Measurements from ENCODE around the gene WIPI1. TPM values are rescaled to one million over a fixed set of nuclear protein-coding genes. Genes with fewer than 3 reads are reported as not detected.

Gene WIPI1
- polyA plus RNA-seq, 10 donors: 37.4 to 56.0 (median 46.9) TPM

DNA sequence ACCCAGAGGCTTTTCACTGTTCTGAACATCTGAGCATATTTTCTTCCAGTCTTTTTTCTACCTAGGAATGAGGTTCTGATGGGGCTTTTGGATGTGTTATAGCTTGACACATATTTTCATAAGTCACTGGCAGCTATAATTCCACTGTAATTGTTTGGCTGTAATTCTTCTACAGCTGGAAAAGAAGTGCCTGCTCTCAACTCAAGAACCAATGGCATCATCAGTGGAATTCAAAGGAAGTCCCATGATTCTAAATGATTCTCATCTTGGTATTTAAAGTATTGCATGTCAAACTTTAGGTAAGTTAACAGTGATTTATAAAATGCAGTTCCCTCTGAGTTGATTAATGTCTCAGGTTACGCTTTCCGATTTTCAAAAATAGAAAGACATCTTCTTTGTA lies 16.8 kb downstream of the WIPI1 start:
- DNase-seq: no peak

DNA sequence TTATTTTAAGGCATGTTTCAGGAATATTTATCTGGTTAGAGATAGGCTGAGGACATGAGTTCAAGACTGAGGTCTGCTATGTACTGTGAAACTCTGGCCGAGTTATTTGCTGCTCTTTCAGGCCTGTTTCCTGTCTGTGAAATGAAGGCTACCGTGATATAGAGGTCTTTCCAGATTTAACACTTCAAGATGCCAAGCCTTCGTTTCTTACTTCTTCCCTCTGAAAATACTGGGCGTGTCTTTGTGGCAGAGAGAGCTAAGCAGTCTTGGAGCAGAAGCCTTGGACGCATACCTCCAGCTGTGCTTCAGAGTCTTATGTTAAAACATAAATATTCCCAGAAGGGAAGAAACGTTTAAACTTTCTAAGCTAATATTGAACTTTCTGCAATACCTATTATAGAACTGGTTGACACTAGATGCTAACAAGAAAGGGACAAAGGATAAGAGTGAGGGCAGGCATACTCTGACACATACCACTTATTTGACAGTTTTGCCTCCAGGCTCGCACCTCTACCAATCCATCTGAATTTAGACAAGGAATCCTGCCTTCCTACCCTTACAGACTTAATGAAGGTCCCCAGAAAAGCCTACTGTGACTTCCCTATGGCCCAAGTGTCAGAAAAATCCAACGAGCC lies 17.5 kb downstream of the WIPI1 start:
- no peak for DNase-seq

DNA sequence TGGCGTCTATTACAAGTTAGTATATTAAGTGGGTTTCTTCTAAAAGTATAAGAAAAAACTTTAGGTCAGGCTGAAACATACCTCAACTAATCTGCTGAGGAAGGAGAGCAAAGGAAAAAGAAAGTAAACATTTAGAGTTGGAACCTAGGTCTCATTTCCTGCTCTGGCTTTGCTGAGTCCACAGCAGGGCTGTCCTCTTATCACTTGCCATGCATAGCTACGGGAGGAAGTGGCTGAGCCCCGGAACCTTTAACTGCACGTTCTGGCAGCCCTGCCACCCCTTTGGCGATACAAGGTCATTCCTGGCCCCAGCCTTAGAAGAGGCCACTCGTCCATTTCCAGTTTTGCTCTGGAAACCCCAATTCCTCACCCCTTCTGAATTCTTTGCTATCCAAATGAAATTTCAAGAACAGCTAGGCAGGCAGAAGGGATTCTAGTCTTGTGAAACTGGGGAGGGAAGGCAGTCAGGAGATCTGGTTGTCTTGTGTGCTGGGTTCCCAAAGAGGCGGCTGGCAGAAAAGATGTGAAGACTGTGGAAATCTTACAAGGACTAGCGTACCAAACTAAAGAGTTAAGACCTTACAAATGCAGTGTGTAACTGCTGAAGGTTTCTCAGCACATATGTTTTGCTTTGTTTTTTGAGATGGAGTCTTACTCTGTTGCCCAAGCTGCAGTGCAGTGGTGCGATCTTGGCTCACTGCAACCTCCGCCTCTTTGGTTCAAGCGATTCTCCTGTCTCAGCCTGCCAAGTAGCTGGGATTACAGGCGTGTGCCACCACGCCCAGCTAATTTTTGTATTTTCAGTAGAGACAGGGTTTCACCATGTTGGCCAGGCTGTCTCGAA lies 19.1 kb downstream of the WIPI1 start:
- peak in 1 of 3 donors; percentile 40 for DNase-seq

DNA sequence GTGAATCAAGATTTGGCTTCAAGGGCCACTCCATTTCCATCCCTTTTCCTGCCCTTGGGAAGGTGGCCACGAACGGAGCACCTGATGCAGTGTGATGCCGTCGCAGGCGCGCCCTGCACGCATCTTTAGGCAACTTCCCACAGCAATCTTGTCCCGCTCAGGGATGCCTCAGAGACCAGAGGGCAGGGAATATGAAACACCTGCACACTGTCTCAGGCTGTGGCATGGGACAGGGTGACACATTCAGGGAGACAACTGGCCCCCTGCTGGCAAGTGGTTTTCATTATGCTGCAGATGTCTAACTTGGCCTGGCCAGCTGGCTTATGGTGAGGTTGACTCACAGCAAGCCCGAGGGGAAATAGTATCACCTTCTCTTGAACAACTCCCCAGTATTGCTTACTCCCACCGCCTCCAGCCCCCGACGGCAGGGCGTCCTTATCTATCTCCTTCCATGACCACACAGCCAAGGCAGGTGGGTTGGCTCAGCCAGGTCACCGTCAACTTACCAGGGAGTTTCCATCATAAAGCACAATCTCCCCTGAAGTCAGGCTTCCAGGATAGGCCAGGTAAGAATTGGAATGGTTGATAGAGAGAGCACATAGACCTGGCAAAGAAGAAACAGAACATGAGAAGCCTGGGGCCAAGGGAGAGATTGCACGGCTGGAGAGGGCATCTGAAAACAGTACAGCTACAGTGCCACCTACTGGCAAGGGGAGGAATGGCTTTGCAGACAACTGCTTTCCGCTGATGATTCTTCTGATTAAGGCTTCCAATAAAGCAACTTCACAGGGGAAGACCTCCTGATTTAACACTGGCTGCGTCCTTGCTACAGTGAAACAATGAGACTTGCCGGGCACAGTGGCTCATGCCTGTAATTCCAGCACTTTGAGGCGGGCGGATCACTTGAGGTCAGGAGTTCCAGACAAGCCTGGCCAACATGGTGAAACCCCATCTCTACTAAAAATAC lies 21.1 kb downstream of the WIPI1 start:
- peak; percentile 62 to 82 (median 70) for DNase-seq

DNA sequence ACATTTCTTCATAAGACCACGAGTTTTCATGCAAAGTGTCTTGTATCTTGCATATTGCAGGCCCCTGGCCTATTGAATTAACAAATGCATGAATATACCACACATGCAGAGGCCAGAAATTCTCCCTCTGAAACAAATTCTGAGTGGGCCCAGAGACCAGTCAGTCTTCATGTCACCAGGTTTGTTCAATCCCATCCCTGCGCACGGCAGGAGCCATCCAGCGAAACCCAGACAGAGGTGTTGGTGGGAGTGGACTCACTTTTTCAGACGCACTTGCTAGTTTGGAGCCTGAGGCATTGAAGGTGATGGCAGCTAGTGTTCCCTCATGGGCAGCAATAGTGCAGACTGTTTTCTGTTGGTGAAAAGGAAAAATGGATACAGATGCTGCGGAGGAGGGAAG lies 21.9 kb downstream of the WIPI1 start:
- no peak for DNase-seq

DNA sequence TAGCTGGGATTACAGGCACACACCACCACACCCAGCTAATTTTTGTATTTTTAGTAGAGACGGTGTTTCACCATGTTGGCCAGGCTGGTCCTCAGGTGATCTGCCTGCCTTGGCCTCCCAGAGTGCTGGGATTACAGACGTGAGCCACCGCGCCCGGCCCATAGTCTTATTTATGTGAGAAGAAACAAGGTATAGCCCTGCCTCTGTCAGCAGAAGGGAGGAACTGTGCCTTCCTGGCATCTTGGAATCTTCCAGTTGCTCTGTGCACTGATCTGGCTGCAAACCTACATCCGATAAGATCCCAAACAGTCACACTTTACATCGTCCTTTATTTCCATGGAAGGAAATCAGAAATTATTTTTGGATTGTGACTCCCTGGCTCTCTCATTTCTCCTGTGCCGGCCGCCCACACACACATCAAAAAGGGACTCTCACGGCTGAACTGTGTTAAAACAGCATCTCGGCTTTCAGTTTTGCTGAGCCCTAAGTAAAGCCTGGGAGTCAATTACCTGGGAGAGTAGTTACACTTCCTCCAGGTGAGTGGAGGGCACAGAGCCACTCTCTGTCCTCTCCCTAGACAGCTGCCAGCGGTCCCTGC lies 23.3 kb downstream of the WIPI1 start:
- no peak for DNase-seq

DNA sequence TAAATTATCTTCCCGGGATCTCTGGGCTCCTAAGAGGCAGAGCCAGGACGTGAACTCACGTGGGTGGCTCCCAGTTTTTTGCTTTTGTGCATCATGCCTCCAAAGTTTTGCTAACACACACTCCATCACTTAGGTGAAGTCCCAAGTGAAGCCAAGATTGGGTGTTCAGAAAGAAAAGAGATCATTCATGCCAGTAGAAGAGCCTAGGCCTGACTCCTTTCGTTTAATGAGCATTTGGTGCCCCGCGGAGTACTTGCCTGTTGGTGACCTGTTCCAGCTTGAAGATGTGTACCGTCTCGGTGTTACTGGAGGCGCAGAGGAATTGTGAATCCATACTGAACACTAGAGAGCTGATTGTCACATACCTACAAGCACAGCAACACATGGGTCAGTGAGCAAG lies 24.1 kb downstream of the WIPI1 start:
- no peak for DNase-seq

DNA sequence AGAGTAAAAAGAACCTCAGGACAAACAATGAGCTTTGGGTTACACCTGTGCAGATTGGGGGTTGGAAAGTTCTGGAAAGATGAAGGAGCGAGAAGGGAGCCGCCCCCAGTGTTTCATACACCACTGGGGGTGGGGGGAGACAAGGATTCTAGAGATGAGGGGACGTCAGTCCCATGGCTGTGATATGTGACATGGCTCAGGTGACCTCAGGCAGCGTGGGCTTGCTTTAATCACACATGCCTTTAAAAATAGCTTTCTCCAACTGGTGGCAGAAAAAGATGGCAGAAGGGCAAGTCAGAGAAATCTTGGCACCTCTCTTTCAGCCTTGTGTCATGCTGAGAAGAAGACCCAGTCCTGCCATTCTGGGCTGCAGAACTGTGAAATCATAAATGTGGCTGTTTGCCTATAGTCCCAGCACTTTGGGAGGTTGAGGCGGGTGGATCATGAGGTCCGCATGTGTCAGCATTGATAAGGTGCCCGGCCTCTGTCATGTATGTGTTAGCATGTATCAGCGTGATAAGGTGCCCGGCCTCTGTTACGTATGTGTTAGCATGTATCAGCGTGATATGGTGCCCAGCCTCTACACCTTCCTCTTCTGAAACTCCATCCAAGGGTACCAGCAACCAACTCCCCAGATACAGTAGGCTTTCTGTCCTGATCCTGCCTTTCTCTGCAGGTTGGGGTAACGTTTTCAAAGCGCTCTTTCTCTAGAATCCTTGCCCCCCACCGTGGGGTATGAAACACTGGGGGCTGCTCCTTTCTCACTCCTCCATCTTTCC lies 25.0 kb downstream of the WIPI1 start:
- no peak for DNase-seq

DNA sequence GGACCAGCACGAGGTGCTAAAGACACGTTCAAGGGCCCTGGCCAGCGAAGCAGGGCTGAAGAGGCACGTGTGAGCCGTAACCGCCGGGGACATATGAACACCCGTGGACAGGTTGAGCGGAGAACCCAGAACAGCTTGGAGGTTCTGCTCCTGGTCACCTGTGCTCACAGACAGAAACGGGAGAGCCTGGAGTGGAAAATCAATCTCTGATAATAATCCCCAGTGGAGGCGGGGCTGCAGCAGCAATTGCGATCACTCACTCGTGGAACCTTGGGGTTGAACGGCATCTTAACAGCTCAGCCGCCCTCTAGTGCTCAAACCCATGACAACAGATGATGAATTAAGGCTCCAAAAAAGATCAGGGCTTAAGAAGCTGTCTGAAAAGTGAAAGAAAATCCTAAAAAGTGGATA lies 25.6 kb downstream of the WIPI1 start:
- no peak for DNase-seq

DNA sequence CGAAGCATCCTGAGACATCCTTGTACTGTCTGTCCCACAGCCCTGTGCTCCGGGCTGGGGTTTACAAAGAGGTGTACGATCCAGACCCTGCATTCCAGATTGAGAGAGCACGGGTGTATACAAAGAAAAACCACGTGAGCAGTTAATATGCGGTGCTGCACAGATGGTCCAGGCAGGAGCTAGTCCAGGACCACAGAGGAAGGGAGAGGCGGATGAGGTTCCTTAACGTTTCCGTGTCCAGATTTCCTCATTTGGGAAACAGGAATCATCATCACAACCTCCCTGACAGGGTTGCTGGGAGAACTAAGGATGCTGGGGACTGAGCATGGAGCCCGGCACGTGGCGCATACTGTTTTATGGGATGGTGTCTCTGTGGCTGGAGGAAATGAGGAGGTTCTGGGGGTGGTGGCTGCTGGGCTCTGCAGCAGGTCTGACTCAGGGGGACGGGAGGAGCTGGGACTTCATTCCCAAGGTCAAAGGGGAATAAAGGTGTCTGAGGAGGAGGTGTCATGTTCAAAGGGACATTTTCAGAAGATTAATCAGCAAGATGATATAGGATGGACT lies 26.2 kb downstream of the WIPI1 start:
- DNase-seq: no peak

DNA sequence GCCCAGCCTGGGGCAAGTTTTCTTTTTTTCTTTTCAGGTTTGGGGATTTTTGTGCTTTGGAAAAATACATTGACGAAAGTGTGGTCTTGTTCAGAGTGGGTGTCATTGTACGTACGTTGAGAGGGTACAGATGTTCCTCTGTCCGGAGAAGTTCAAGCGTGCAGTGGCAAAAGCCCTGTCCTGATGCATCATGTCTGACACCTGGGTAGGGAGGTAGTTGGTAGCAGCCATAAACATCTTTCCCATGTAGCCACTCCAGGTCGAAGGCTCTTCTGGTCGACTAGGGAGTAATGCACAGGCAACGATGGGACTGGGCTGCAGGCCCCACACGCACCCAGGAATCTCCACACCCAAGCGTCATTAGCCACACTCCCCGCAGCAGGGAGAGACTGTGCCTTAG lies 27.4 kb downstream of the WIPI1 start:
- DNase-seq: no peak

DNA sequence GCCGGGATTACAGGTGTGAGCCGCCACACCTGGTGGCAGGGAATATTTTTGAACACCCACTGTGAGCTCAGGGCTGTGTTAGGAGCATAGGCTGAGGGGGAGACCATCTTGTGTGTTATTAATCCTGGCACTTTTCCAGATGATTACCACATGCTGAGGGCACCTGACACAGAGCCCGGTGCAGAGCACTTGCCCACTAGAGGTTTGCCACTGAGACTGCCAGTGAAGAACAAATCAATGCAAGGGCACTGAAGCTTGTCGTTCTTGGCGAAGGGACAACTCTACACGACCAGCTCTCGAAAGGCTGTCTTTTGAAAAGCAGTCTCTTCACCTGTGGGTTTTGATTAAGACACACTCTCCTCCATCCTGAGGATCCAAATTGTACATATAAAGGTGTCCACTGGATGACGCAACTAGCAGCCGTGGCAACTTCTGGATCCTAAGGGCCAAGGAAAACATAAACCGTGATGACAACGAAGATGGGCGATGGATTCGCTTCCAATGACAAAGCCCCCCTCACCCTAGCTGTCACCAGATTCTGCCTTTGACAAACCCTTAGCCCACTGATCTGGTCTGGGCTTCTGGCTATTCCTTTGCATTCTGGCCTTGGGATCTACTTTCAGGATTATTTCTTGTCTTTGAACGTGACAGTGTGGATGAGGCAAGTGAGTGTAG lies 28.7 kb downstream of the WIPI1 start:
- no peak for DNase-seq

DNA sequence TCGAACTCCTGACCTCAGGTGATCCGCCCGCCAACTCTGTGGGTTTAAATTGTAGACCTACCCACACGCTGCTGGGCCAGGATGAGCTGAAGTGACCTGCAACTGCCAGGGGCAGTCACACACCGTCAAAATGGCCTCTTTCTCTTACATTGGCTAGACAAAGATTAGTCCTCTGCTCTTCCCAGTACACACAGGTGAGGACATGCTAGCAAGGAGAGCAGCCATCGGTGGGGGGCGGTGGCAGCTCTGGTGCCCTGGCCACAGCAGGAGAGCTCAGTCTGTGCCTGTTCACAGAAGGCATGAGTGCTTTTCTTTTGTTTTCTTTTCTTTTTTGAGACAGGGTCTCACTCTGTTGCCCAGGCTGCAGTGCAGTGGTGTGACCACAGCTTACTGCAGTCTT lies 29.7 kb downstream of the WIPI1 start:
- no peak for DNase-seq

DNA sequence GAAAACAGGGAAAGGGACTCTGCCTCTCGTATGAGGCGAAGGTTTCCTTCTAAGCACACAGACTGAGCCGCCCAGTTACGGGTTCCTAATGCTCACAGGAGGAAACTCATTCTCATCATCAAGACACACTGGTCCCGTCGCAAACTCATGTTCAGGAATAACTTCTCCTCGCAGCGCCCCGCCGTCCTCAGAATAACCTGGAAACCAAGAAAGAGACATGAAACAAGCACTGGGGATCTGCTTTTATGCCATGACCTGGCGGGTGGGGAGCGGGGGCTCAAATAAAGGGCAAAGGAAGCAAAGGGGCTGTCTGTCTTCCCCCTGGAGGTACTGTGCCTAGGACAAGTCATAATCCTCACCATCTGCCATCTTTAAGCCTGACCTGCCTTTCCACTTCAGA lies 31.3 kb downstream of the WIPI1 start:
- DNase-seq: no peak

DNA sequence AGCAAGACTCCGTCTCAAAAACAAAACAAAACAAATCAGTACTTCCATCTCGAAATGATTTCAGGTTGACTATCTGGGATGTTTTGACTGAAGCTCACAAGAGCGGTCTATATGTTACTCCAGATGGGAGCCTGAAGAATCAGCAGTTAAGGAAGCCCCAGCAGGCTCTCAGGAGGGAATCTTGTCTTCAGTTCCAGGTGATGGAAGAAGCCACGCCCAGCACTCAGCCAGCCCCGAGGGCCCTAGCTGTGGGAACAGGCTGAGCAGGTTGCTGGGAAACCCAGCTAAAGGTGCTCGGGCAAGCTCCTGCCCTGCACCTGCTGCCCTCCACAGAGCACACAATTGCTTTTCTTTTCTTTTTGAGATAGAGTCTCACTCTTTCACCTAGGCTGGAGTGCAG lies 32.4 kb downstream of the WIPI1 start:
- no peak for DNase-seq

DNA sequence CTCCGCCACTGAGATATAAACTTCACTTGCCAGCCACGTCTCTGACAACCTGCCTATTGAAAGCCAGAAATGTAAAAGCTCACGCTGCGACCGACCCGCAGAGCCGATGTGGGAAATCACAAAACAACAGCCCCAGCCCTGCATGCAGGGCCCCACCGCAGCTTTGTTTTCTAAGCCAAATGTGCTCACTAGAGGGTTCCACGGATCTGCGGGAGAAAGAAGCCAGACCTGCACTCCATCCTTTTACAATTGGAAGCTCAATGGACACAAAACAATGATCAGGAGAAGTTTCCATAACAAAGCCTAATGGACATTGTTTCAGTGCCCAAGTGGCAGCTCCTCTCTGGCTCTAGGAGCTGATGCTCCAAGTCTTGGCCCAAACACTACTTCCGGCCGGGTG lies 33.1 kb downstream of the WIPI1 start:
- no peak for DNase-seq

DNA sequence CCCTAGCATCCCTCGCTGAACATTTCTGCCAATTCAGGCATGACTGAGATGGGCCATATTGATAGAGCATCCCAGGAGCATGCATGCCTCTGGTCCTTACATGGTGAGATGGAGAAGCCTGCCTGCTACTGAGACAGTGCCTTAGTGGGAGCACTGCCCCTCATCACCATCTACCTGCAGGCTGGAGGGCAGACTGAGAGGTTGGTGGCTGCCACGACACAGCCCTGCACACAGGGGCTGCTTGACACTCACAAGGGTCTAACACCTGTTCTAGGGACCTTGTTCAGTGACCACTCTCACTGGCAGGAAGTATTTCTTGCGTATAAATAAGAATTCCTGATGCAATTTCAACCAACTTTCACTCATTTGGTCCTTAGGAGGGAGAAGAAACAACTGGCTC lies 34.0 kb downstream of the WIPI1 start:
- no peak for DNase-seq

DNA sequence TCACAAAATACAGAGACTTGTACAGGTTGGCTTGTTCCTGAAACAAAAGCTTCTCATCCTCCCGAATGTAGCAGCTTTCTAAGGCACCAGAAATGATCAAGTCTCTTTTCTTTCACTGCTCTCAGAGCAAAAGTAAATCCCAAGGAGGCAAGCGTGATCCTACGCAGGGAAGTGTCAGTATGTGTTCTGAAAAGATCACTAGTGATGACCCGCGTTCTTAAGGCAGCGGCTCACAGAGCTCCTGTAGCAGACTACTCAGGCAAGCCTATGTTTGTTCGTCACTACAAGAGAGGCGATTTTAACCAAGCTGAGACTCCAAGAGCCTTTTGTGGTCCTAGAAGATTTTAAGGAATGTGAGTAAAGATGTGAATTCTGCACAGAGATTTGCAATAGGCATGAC lies 34.5 kb downstream of the WIPI1 start:
- DNase-seq: no peak

DNA sequence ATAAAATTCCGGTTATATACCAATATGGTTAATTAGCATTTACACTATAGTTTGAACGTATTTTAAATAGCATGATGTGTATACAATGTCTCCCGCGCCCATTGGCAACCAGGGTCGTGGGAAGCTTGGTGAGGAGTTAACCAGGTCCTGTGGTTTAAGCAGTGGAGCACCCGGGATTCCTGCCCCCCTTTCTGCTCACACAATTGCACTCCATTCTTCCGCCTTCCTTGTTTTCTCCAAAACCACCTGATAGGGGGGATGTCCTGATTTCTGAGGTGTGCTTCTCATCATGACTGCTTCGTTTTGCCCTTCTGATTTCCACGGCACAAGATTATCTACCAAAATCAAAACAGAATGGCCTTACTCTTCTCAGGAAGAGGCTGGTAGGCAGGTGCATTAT lies 35.8 kb downstream of the WIPI1 start:
- no peak for DNase-seq

DNA sequence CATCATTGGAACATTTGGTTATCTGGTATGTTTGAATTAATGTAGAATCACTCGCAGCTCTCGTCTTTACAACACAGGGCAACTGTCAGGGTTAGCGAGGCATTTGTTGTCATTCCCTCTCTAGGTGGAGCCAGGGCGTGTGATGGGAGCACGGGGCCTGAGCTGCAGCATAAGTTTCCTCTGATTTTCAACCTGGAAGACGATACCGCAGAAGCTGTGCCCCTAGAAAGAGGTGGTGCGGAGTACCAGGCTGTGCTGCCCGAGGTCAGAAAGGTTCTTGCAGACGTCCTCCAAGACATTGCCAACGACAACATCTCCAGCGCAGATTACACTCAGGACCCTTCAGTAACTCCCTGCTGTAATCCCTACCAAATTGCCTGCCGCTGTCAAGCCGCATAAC lies 37.2 kb downstream of the WIPI1 start:
- no peak for DNase-seq

Data from muscle of back (tissue), 11 donors.